Measurements from ENCODE around the gene CCKAR.

The CCKAR gene

DNA sequence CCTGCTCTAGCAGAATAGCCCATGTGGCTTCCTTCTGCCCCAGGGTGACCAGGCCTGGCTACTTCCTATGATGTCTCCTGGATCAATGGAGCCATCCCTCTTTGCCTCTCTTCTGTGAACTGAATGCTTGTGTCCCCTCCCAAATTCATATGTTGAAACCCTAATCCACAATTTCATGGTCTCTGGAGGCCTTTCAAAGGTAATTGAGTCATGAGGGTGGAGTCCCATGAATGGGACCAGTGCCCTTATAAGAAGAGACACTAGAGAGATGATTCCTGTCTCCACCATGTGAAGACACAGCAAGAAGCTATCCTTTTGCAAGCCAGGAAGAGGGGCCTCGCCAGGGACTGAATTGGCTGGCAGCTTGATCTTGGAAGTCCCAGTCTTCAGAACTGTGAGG, 18.4 kb downstream of the CCKAR start:
- no peak for DNase-seq (ENCODE audit: extremely low read depth, low read depth)
- TF ChIP-seq, protein P1, sequence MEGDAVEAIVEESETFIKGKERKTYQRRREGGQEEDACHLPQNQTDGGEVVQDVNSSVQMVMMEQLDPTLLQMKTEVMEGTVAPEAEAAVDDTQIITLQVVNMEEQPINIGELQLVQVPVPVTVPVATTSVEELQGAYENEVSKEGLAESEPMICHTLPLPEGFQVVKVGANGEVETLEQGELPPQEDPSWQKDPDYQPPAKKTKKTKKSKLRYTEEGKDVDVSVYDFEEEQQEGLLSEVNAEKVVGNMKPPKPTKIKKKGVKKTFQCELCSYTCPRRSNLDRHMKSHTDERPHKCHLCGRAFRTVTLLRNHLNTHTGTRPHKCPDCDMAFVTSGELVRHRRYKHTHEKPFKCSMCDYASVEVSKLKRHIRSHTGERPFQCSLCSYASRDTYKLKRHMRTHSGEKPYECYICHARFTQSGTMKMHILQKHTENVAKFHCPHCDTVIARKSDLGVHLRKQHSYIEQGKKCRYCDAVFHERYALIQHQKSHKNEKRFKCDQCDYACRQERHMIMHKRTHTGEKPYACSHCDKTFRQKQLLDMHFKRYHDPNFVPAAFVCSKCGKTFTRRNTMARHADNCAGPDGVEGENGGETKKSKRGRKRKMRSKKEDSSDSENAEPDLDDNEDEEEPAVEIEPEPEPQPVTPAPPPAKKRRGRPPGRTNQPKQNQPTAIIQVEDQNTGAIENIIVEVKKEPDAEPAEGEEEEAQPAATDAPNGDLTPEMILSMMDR (IDR thresholded peaks at IDR 0.05; ENCODE audit: low read depth, low read length, missing control alignments): no peak
- H3K4me3 ChIP-seq (replicated peaks; ENCODE audit: low read depth, low read length): no peak overlapping the region

DNA sequence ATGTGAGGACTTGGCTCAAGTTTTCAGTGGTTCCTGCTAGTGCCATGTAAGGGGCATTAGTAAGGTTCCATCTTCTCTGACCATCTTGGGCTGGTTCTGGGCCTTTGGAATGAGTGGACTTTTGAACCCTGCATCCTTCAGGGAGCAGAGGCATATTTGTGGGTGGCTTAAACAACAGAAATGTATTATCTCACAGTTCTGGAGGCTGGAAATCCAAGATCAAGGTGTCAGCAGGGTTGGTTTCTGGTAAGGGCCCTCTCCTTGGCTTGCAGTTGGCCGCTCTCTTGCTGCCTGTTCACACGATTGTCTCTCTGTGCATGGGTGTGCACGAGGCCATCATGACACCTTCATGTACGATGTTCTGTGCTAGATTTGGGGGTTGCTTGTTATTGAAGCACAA, 21.3 kb downstream of the CCKAR start:
- TF ChIP-seq, protein P1 (IDR thresholded peaks at IDR 0.05; ENCODE audit: low read depth, low read length, missing control alignments): no peak
- DNase-seq (ENCODE audit: extremely low read depth, low read depth): no peak
- H3K4me3 ChIP-seq (replicated peaks; ENCODE audit: low read depth, low read length): no peak overlapping the region

DNA sequence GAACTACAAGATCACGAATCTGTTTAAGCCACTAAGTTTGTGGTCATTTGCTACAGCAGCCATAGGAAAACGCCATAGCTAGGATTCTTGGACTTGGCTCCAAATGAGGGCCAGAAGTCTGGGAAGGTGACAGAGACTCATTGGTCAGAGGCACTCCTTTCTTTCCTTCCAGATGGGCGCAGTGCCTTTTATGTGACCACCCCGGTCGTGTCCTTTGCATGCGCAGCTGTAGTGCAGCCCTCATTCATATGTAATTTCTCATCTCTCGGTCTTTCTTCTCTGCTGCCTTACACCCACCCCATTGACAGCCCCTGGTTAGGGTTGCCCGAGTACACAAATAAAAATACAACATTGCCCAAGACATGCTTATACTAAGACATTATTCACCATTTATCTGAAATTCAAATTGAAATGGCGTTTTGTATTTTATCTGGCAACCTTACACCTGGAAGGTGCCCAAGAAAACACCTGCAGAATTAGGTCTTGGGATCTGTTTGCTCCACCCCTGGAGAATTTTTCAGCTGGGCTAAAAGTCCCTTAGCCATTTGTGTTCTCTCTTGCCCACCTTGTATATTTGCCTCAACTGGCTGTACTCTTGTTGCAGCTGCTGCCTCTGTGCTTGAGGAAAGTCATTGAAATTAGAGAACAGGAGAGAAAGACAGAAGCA, 21.9 kb downstream of the CCKAR start:
- H3K4me3 ChIP-seq (replicated peaks; ENCODE audit: low read depth, low read length): no peak overlapping the region
- TF ChIP-seq, protein P1 (IDR thresholded peaks at IDR 0.05; ENCODE audit: low read depth, low read length, missing control alignments): no peak
- no peak for DNase-seq (ENCODE audit: extremely low read depth, low read depth)

DNA sequence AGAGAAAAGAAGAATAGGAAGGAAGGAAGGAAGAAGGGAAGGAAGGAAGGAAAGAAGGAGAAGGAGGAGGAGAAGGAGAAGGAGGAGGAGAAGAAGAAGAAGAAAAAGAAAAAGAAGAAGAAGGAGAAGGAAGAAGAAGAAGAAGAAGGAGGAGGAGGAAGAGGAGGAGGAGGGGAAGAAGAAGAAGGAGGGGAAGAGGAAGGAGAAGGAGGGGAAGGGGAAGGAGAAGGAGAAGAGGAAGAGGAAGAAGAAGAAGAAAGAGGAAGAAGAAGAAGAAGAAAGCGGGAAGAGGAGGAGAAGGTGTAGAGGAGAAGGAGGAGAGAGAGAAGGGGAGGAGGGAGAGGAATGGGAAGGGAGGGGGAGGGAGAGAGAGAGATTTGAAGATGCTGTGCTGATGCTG, 22.6 kb downstream of the CCKAR start:
- TF ChIP-seq, protein P1 (IDR thresholded peaks at IDR 0.05; ENCODE audit: low read depth, low read length, missing control alignments): no peak
- H3K4me3 ChIP-seq (replicated peaks; ENCODE audit: low read depth, low read length): no peak overlapping the region
- no peak for DNase-seq (ENCODE audit: extremely low read depth, low read depth)

DNA sequence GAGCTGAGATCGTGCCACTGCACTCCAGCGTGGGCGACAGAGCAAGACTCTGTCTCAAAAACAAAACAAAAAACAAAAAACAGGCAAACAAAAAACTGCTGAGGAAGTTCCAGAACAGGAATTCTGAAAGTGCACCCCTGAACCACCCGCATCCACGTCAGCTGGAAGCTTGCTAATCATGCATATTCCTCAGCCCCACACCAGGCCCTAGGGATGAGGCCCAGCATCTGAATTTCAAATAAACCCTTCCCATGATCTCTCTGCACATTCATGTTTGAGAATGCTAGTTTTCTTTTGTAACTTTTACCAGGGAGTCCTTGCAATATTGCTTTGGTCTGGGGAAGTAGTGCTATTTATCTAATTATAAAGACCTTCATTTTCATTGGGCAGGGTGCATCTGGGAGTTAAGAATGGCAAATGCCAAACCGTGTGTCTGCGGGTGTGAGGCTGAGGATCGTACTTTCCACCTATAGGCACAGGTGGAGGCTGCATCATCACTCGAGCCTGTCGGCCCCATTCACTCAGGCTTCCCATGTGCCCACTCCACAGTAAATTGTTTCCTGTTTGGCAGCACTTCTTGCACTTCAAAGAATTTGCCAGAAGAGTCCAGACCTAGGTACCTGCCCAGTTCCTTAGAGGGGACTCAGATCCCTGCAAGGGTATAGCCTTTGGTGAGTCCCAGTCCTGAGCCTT, 23.6 kb downstream of the CCKAR start:
- TF ChIP-seq, protein P1 (IDR thresholded peaks at IDR 0.05; ENCODE audit: low read depth, low read length, missing control alignments): no peak
- no peak for DNase-seq (ENCODE audit: extremely low read depth, low read depth)
- H3K4me3 ChIP-seq (replicated peaks; ENCODE audit: low read depth, low read length): no peak overlapping the region

DNA sequence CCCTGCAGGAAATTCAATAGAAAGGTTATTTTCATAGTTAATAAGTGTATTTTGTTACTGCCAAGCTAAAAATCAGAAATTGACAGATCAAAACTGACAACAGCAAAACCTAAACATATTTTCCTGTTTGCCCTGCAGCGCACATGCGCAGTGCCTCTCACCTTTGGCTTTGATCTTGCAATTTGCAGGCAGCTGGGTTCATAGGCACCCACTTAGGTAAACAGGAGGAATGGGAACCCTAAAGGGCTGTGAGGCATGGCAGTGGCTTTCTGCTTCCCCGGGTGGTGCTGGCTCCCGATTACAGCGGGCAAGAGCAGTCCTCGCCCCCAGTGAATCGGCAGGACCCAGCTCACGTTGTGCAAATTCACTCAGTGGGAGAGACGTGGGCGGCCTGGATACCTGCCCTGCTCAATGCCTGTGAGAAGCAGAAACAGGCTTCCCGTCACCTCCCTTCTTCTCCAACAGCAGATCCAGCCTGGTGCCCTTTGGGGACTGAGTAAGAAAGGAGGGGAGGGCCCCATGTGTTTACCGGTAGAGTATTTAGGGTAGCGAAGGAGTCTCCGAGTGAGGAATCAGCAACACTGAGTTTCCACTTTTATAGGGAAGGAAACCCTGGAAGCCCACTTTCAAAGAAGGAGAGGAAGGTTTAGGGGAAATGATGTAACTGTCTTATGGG, 25.7 kb downstream of the CCKAR start:
- TF ChIP-seq, protein P1 (IDR thresholded peaks at IDR 0.05; ENCODE audit: low read depth, low read length, missing control alignments): no peak
- DNase-seq (ENCODE audit: extremely low read depth, low read depth): no peak

More for the DNA sequence above, 25.7 kb downstream of the CCKAR start:
- no peak overlapping the region for H3K4me3 ChIP-seq (replicated peaks; ENCODE audit: low read depth, low read length)

Measured in HFF-Myc (cell line).